Lower lobe of right lung (tissue), 2 donors: ENCODE data around the gene TNFSF13. TPM values are rescaled to one million over a fixed set of nuclear protein-coding genes. Genes with fewer than 3 reads are reported as not detected.

Experiments used
- ATAC-seq, 2 donors: fragments of 200-7000 bp; cut with Tn5 transposase; one replicate each; pipeline ENCODE4 v1.9.1; 2020 to 2022; ENCODE audit warnings: mild to moderate bottlenecking in 2 of 2, moderate library complexity in 2 of 2
- DNase-seq: peaks from one replicate; pipeline ENCODE4 v3.0.0-alpha.2; 2020
- H3K27ac ChIP-seq: fragments of 200-600 bp; one replicate; pipeline ENCODE4 v1.8.0; 2022
- H3K27me3 ChIP-seq: fragments of 200-600 bp; one replicate; pipeline ENCODE4 v1.8.0; 2022; ENCODE audit warnings: low read depth
- H3K36me3 ChIP-seq: fragments of 200-600 bp; one replicate; pipeline ENCODE4 v1.8.0; 2022; ENCODE audit warnings: mild to moderate bottlenecking
- H3K4me1 ChIP-seq: fragments of 200-600 bp; one replicate; pipeline ENCODE4 v1.8.0; 2022
- H3K4me3 ChIP-seq: fragments of 200-600 bp; one replicate; pipeline ENCODE4 v1.8.0; 2022; ENCODE audit warnings: mild to moderate bottlenecking
- H3K9me3 ChIP-seq: fragments of 200-600 bp; one replicate; pipeline ENCODE4 v1.8.0; 2022
- CTCF ChIP-seq: fragments of 200-600 bp; IDR thresholded peaks from one replicate; pipeline ENCODE4 v1.8.0; 2022; ENCODE audit warnings: antibody characterized with exemption, mild to moderate bottlenecking
- intact Hi-C: fragments of 100-400 bp; cut with DNase I; formaldehyde crosslinking; loops from one replicate; pipeline ENCODE4 v1.11.0; 2022
- total RNA-seq: library from RNA; stranded (reverse); fragmentation: NEBNext Ultra II Directional; extraction: Animal tissue kit (Norgen Biotek cat#: 25700); gene quantifications from one replicate; pipeline ENCODE4 v1.2.1, GENCODE V29; 2021
- donor health status: DM: no; HTN: yes; CAD: no; lungs with severe emphysema.

Gene TNFSF13
- total RNA-seq, 1 donor from 2014 or later = 161 TPM

- H3K4me3 ChIP-seq = peak overlapping the region; percentile 17
- no peak for TF ChIP-seq CTCF
- no peaks in the 10 kb centered on the region for H3K9me3 ChIP-seq
- intact Hi-C loops = no loop called here
- DNase-seq (no peak), ATAC-seq (no peak)
- no peaks in the 10 kb centered on the region for H3K27me3 ChIP-seq
- peaks cover 8% of the 10 kb centered on the region for H3K36me3 ChIP-seq
- H3K4me1 ChIP-seq = peaks cover 43% of the 10 kb centered on the region
- peak overlapping the region; percentile 75 for H3K27ac ChIP-seq
Measured at GRCh38 chr17:7553356-7553755, 5.2 kb upstream of the TNFSF13 start.

- no peak overlapping the region for H3K4me3 ChIP-seq
- intact Hi-C loops = no loop called here
- no peak overlapping the region for H3K27ac ChIP-seq
- H3K27me3 ChIP-seq = no peaks in the 10 kb centered on the region
- H3K36me3 ChIP-seq = peaks cover 13% of the 10 kb centered on the region
- TF ChIP-seq CTCF = no peak
- H3K9me3 ChIP-seq = no peaks in the 10 kb centered on the region
- DNase-seq (no peak), ATAC-seq (no peak)
- peaks cover 51% of the 10 kb centered on the region for H3K4me1 ChIP-seq
Measured at GRCh38 chr17:7555320-7555948, 3.1 kb upstream of the TNFSF13 start.

- peaks cover 7% of the 10 kb centered on the region for H3K36me3 ChIP-seq
- H3K27ac ChIP-seq = peak overlapping the region; percentile 95
- intact Hi-C loops = no loop called here
- H3K9me3 ChIP-seq = no peaks in the 10 kb centered on the region
- TF ChIP-seq CTCF = no peak
- no peak overlapping the region for H3K4me3 ChIP-seq
- H3K27me3 ChIP-seq = no peaks in the 10 kb centered on the region
- DNase-seq = no peak
- ATAC-seq = no peak
- peaks cover 59% of the 10 kb centered on the region for H3K4me1 ChIP-seq
Measured at GRCh38 chr17:7556627-7557026, 1.9 kb upstream of the TNFSF13 start.

GRCh38 chr17:7557147-7557764, 1.3 kb upstream of the TNFSF13 start:
- Histone ChIP-seq H3K27me3 (no peaks in the 10 kb centered on the region), H3K36me3 (peaks cover 7% of the 10 kb centered on the region), H3K4me1 (peaks cover 54% of the 10 kb centered on the region), H3K27ac (peak overlapping the region; percentile 95), H3K9me3 (no peaks in the 10 kb centered on the region), H3K4me3 (peak overlapping the region; percentile 94)
- TF ChIP-seq CTCF = no peak
- intact Hi-C loops = no loop called here
- DNase-seq (peak; percentile 51), ATAC-seq (no peak)

GRCh38 chr17:7557775-7558543, 591 bp upstream of the TNFSF13 start:
- peak; percentile 96 for DNase-seq
- Histone ChIP-seq H3K27me3 (no peaks in the 10 kb centered on the region), H3K4me3 (peak overlapping the region; percentile 94), H3K4me1 (peaks cover 58% of the 10 kb centered on the region), H3K36me3 (peaks cover 8% of the 10 kb centered on the region), H3K27ac (peak overlapping the region; percentile 95), H3K9me3 (no peaks in the 10 kb centered on the region)
- ATAC-seq = peak; percentile 78 to 82
- TF ChIP-seq CTCF = peak; percentile 10
- intact Hi-C loops = no loop called here
